ENCODE measurements around the gene C4orf50.
"Not testable (repeated sequence)": the region's sequence is repeated elsewhere in the genome, so short reads cannot be mapped to it uniquely, and the experiment has no call there.

C4orf50 gene

DNA sequence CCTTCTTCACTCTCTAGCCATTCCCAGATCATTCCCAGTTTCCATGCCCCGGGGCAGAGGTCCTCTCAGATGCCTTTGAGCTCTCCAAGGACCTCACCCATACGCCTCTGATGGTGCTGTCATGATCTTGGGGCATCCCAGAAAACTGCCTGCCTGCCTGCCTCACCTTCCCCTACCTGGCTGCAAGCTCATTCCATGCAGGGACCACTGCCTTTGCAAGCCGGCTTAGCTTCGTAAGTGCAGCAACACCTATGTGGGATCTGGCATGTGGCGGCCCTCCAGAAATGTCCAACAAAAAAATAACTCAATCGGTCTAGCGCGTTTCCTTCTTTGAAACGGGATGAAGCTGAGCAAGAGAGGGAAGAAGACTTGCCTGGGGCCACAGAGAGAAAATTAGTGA is 53.0 kb downstream of the C4orf50 start:
- DNase-seq, result no peak

DNA sequence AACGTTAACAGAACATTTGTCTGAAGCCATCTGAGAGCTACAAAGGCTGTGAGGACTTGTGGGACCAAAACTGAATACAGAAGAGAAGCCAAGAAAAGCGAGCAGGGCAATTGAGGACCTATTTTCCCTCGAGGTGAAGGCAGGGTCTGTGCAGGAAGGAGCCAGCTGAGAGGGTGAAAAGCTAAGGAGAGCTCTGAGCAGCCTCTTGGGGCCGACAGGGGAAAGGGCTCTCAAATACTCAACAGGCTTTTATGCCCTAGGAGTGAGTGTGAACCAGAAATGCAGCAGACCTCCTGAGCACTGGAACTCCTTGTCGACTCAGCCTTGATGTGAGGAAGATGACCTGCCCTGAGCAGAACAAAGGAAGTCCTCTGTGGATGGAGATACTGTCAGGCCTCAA is 54.2 kb downstream of the C4orf50 start:
- no peak for DNase-seq

DNA sequence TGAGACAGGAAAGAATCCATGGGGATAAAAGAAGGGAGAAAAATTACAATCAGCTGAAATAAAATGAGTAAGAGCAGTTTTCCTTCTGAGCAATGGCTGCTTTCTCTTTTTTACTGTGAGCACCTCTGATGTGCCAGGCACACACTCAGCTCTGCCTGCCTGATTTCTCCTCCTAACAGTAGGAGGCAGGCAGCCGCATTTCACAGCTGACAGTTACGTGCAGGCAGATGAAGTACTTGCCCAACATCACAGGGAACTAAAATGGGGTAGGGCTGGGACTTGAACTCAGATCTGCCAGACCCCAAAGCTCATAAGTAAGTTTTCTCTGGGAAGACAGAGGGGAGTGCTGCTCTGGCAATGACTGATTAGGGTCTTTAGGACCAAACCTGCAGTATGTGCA is 54.6 kb downstream of the C4orf50 start:
- DNase-seq, result no peak

DNA sequence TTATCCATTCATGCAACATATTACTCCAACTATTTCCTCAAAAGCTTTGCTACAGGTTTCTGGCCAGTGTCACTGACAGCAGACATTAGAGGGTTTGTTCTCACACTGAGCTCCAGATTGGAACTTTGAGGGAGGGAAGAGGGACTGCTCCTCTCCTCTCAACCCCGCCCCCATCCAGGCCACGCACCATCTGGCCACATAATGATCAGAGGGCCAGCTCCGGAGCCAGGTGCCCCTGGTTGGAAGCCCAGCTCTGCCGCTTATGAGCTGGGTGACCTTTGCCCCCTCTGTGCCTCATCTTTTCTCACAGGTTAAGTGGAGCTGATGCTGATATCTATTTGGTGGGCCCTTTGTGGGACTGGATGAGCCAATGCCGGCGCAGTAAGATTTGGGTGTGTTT is 55.8 kb downstream of the C4orf50 start:
- DNase-seq, result no peak

DNA sequence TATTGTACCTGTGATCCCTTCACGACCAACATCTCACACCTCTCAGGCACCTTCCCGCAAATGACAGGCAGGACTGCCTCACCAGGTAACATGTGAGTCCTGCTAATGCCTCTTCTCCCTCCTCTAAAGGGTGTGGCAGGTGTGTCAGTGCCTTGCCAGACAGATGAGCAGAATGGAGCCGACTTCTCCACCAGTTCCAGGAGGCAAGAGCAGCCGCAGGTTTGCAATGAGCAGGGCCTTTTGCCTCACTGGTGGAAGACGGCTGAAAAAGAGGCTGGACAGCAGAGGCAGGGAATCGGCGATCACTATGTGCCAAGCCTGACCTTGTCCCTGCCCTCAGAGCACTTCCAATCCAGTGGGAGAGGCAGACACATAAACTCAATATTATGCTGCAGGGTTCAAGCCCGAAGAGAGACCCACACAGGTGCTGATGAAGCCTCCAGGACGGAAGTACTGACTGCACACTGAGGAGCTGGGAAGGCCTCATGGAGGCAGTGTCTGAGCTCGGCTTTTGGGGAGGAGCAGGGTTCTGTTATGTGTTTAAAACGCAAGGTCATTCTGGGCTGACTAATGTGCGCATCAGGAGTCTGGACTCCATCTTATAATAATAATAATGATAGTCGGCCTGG is 57.9 kb downstream of the C4orf50 start:
- DNase-seq, result no peak

DNA sequence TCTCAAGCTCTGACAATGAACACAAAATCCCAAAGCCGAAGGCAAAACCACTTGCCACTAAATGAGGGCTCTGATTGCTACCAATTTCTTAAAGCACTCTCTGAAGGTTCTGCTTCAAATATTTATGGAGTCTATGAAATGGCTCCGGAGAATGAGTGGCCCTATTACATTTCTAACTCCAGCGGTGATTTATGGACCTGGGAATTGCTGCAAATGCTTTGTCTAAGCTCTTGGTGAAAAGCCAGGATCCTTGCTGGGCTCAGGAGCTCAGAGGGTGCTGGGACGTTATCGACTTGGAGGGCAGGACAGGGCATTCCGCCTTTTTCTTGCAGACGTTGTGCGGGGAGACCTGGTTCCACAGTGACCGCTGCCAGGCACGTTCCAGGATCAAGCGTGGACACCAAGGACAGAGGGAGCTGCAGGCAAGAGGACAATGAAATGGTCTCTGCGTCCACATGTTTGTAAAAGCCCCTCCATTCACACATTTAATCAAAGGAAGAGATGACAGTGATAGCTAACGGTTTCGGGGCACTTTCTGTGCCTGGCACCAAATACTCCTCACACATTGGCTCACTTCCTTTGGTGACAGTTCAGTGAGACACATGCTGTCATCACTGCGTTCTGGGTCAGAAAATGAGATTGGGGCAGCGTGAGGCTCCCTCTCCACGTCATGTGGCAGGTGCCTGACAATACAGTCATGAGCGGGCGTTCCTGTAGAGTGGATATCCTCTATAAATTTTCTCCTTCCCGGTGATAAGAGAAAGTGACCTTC is 58.8 kb downstream of the C4orf50 start:
- DNase-seq, result no peak

DNA sequence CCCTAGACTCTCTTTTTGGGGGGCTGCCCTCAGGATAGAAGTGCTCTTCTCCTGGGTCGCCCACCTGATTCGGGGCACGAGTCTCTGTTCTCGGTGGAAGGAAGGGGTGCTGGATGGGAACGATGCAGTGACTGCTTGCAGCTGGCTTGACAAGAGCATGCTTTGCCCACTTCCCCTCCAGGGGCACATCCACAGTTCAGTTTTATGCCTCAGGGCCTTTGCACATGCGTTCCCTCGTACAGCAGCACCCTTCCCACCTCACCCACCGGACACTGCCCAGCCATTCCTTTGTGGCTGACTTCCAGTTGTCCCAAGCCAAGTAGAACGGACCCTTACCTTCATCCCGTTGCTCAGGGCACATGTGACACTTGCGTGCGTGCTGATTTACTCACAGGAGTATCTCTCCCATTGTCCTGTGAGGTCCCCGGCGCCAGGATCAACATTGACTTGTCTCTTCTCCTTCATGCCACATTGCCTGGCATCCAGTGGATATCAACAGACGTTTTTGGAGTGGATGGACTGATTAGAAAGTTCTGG is 60.0 kb downstream of the C4orf50 start:
- DNase-seq, result no peak

DNA sequence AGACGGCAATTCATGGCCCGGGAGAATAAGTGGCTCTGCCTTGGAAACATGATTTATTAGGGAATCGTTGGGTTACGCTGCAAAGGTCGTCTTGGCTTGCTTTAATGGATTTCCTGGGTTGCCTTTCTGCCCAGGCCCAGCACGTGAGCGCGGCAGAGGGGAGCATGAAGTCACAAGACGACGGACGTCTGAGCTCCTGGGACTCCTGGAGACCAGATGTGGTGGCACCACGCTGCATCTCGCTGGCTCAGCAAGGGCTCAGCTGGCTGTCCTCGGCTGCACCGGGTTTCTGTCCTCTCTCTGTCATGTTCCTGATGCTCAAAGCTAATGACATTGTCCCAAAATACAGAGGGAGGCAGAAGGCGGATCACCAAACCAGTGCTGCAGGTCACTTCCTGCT is 61.2 kb downstream of the C4orf50 start:
- no peak for DNase-seq

DNA sequence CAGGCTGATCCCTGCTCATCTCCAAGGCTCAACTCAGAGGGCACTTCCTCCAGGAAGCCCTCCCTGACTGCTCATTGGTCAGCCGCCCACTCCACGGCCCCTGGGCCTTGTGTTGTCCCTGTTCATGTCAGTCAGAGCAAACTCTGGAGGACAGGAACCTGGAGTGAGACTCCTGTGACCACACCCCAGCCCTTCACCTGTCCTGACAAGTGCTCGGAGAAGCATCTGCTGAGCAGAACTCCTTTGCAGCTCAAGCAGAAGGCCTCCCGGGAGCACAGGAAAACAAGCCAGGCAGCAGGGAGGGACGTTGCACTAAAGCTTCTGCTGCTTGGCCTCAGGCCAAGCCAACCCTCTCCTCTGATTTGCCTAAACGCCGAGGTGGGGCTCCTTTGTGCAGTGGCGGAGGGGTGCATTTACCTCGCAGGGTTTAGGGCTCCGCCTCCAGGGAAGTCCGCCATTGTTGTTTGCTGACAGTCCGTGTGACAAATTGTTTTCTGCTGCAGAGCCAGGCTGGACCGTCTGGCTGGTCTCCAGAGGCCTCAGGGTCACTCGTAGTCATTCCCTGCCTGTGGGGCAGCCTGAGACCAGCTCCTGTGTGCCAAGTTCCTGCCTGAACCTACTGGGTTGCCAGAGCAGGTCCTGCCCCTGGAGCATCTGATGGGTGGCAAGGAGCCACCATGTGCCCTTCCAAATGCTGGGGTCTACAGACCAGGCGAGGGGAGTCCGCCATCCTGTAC is 61.8 kb downstream of the C4orf50 start:
- no peak for DNase-seq

DNA sequence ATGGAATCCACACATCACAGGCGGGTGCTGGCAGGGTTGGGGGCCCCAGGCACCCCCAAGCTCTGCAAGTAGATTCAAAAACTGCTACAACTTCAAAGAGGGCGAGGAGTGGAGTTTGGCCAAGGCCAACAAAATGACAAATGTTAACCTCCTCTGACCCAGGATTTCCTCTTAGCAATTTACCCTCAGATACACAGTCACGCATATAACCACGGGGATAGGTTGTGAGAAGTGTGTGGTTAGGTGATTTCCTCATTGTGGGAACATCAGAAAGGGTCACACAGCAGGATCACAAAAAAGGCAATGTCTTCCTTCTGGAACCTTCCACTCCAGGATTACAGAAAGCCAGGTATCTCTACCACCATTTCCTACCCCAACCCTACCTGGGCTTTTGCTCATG is 62.4 kb downstream of the C4orf50 start:
- no peak for DNase-seq

DNA sequence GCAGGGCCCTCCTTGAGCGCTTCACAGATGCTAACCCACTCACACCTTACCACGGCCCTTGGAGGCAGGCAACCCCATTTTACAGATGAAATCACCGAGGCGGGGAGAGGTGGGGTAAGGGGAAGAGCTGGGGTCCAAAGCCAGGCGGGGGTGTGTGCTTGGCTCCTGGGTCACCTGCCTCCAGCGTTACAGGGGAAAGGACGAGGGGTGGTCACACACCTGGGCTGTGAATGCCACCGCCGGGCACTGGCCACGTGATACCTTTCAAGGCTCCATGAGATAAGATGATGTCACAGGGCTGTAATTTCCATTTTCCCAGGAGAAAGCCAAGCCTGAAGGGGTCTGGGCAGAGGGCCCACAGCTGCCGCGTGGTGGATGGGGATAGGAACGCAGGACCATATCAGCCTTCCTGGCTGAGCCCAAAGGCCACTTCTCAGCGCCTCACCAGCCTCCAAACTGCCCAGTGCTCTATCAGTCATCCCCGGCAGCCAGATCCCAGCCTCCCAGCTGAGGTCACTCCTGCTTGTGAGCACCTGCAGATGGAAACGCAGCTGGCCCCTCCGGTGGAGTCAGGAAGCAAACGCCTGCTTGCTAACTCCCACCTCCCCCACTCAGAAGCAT is 62.9 kb downstream of the C4orf50 start:
- DNase-seq, result no peak

DNA sequence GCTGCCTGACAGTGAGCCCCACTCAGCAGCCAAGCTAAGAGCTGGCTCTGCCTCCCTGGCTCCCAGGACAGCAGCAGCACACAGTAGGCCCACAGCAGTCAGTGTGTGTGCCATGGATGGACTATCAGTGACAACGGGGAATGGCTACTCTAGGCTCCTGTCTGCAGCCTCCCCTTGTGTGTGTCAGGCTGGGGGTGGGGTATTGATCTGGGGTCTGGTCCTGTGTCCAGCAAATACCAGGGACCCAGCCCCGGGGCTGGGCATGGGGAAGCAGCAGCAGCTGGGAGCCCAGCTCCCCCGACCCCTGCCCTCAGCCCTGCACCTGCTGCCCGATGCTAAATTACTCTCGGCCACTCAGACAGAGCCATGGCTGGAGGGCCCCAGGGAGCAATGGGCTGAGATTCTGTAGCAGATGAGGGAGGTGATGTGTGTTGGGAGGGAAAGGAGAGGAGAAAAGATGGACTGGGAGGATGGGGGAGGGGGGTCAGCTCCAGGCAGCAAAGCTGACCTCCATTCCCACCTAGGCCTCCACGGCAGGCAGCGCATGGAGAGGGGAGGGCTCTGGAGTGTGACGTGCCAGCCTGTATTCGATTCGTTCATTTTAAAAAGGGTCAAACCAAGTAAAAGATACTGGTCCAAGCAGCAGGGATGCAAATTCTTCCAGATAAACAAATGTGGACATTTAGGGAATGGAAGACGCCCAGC is 64.0 kb downstream of the C4orf50 start:
- no peak for DNase-seq

DNA sequence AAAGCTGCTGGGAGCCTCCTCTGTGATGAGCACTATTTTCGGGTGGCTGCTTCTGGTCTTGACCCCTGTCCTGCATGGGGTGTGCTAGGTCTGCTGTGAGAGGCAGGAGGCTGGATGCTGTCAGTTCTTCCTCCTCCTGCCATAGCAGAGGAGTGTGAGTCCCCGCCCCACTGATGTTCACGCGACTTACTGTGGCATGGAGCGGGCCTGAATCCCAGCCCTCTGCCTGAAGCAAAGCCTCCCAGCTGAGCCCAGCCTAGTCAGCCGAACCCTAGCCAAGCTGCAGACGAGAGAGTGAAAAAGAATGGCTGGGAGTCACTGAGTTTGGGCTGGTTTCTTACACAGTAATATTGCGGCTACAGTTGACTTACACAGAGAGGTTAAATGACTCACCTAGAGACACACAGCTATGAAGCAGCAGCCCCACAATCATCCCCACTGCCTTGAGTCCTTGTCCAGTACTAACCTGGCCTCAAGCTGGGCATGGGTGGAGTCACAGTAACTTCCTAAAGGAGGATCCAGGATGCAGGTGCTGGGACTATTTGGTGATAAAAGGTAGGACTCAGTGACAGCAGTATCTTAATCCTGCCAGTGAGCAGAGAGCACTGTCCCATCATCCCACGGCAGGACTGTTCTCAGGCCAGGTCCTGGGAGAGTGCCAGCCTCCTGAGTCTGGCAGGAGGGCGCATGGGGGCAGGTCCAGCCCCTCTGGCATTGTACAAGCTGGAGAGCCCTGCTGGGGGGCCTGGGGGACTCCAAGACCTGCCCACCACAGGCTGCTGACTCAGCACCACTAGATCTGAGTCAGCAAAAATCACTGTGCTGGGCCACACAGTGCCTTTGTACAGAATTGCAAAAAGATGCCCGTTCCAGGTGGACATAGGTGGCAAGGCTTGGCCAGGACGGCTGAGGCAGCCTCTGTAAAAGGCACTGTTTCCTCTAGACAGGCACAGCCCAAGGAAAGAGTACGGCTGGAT is 65.0 kb downstream of the C4orf50 start:
- no peak for DNase-seq

DNA sequence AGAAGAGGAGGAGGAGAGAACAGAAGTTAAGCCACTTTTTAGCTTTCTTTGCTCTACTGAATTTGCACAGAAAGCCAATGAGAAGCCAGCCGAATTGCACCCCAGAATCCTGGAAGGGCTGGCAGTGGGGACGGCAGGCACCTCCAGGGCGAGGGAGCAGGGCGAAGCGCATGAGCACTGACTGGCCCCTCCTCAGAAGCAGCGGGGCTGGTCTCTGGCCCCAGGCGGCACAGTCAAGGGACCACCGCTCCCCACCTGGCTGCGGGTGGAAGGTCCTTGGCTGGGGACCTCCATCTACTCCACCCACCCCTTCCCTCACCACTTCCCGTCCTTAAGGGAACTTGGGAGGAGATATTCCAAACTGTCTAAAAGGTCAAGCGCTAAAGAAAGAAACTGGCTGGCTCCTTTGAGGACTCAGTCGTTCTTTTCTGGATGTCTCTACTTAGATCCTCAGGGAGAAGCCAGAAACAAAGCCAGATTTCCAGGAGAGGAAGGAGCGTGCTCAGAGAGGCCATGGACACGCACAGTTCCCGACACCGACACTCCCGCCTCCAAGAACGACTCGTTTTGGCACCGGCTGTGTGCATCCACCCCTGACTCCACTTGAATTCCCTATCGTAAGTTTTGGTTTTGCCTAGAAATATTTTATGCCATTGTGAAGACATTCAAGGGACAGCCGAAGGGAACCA is 65.8 kb downstream of the C4orf50 start:
- DNase-seq, result no peak

DNA sequence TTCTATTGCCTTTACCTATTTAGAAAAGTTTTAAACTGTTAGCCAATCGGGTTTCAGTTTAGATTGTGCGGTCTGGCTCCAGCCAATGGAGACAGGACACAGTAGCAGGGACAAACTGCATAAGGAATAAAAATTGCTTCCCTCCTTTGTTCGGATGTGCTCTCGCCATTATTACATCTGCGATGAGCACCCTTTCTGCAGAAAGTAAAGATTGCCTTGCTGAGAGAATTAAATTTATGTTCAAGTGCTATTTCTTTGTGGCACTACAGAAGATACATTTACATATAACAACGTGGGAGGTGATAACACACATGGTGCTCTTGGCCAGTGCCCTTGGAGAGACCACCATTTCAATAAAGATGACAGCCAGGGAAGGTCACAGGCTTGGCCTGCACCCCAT is 71.6 kb downstream of the C4orf50 start:
- DNase-seq, result not testable (repeated sequence)

DNA sequence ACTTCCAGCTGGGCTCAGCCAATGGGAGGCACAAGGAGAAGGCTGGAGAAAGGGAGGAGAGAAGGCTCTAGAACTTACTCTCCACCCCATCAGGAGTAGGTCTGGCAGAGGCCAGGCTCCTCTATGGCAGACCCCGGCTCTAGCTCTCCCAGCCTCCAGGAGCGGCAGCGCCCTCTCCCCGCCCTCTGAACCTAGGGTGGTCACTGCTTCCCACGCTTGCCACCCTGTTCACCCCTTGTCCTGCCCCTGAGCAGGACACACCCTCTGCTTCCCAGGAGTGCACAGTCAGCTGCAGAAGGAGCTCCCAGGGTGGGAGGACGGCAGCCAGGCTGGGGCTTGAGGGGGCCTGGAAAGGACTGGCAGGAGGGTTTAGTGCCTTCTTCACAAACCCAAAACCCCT is 72.3 kb downstream of the C4orf50 start:
- no peak for DNase-seq

DNA sequence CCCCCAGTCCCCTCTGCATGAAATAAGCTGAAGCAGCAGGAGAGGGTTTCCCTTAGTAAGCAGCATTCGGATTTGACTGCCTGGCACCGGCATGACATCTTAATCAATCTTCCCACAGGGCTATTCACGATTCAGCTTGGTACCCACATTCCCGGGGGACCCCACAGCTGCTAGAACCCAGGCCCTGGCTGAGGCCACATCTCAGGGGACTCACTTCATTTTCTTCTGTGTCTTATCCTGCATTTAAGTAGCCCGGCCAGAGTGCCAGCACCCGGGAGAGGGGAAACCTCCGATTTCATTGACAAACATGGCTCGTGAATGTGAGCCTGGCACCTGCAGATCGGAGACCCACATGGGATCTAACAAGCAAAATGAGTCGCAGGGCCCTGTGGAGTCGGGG is 73.1 kb downstream of the C4orf50 start:
- DNase-seq, result no peak

DNA sequence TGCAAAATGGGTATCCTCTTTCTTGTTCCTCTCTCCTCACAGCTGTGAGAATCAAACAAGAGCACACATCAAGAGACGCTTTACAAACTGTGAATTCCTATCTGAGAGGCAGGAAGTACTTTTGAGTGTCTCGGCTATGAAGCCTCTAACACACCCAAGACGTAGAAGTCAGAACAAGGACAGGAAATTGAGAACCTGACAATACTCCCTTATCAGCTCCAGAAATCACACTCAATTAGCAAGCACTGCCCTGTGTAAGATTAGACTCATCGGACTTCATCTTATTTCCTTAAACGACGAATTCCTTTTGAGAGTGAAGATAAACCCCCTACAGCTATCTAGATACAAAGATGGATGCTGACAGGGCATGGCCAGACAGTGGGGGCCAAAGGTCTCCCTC is 74.7 kb downstream of the C4orf50 start:
- DNase-seq, result no peak

DNA sequence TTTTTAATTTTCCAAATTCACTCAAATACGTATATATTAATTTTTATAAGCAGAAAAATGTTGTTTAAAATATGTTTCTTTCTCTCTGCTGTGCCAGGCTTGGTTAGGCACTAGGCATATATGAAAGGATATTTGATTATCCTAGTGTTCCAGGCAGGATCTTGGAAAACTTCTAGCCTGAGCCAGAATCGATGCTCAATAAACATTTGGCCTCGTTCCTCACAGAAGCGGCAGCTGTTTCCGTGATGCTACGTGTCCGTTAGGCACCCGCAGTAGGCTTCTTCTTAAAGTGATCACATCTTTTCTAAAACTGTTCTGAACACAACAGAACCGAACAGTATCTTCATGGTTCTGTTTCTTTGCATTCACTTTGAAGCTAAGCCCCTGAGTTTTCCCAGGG is 75.3 kb downstream of the C4orf50 start:
- DNase-seq, result no peak

DNA sequence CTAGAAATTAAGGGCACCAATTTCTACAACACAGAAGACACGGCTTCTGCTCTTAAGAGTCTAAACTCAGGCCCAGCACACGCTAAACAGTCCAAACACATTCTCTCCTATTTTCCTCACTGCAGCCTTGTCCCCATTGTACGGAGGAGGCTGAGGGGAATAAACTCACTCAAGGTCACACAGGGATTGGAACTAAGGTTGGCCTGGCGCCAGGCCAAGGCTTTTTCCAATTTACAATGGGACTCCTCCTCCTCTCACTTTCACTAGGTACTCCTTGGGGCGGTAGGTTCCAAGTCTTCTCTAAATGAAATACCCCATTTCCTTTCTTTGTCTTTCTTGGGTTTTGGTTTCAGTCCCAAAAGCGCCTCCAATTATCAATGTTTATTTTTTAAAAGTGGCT is 76.6 kb downstream of the C4orf50 start:
- no peak for DNase-seq

Measured in 8988T (cell line).